ENCODE measurements around the gene SUCLG1.
A peak's percentile ranks its signal among the peaks of the same experiment; 100 is the strongest.

The SUCLG1 gene

DNA sequence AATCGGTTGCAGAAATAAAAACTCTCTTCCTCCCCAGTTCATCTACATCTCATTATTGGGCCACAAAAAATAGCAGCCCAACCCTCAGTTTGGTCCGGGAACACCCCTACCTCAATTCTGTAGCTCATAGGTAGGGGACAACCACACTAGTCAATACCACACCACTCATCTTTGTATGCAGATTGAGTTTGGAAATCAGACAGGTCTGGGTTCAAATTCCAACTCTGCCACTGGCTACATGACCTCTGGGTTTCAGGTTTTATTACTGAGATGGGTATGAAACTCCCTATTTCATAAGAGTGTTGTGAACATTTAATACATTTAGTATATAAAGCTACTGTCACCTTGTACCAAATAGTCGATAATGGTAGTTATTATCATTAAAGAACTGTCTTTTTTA, 2.2 kb upstream of the SUCLG1 start:
- no peak for DNase-seq (ENCODE audit: low spot score)

DNA sequence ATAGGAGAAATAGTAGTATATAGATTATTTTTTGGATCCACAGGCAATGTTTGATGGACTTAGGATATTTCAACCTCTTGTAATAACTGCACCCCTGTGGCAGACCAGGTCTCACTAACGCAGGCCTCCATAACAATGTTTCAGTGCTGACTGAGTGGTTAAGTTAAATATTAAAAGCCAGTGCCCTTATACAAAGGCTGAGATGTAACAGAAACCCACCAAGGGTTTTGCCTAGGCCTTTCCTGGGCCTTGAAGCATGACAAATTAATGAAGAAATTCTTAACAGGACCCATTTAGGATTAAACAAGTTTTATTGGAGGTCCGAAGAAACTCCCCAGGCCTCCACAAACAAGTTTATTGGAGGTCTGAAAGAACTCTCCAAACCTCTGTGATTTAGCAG, 1.6 kb upstream of the SUCLG1 start:
- DNase-seq (ENCODE audit: low spot score) = no peak

DNA sequence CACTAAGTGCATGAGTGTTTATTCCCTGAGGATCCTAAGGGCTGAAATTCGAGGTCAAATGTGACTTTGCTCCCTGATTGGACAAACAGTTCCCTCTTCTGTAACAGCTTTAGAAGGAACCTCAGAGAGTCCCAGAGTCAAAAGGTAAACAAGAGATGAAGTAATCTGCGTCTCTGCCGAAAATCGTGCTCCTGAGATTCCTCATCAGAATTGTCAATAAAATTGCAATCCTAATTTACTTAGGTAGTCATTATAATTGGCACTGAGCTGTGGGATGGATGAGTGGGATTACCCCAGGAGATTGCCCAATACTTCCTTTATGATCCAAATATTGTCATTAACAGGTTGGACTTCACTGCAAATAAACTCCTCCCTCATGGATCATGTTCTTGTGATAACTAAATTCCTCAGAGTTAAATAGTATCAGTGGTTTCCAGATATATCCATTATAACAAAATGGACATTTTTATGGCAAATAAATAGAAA, 907 bp upstream of the SUCLG1 start:
- DNase-seq (ENCODE audit: low spot score) = no peak

DNA sequence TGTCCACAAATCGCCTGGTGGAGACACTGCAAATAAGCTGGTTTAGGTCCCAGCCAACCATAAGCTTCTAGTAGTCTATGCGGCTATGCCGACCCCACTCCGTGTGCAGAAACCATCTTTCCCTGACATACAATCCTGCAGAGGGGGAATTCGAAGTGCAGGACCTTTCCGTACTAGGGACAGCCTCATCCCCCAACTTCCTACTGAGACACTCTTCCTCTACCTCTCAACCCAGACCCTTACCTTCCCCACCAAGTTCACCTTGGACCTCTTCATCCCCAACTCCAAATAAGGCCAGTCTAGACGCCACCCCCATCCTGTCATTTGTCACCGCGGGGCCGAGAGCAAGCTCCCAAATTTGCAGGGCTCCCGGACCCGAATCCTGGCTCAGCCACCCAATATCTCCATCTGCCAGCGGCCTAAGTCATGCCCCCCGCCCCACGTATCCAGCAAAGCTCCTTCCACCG, 496 bp downstream of the SUCLG1 start:
- DNase-seq (ENCODE audit: low spot score) = peak; percentile 3

DNA sequence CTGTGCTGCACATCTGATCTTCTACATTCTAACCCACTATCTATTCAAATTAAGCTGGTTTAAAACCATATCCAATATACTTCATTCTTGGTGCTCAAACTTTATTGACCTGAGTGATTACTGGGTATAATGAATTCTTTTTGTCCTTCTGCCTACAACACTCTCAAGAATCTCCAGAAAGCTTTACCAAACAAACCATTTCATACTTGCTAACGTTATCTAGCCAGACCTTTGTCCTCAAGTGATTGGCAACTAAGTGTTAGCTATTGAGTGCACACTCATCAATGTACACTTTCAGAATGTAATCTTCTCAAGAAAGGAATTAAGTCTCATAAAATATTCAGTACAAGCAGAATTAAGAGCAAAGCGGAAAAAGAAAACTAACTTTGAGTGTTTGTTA, 1.4 kb downstream of the SUCLG1 start:
- no peak for DNase-seq (ENCODE audit: low spot score)

DNA sequence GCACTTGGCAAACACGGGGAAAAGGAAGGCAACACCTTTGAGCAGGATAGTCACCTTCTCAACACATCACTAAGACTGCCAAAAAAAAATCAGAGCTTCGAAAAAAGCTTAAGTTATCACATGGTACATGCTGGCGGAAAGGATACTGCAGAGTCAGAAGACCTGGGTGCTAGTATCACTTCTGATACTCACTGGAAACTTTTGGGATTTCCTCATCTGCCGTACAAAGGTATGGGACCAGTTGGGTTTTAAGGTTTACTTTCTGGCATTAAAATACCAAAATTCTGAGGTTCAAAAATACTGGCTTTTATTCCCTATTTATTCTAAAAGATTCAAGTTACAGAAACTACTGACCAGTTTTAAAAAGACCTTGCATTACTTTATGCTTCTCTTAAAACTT, 2.9 kb downstream of the SUCLG1 start:
- DNase-seq (ENCODE audit: low spot score) = no peak

DNA sequence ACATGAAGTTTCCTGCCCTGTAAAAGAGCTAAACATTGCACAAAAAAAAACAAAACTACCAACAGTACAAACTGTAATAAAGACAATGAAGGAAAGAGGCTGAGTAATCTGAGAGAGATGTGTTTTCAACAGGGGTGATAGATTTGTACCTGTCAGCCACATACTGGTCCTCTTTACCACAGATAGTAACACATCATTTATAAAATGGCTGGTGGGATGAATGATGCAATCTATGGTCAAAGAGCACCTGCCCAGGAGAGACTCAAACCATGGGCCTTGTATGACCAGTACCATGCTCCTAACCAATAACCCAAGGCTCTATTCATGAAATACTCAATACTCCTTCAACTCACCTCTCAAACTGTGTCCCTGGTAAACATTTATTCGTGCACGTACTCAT, 4.5 kb downstream of the SUCLG1 start:
- no peak for DNase-seq (ENCODE audit: low spot score)

DNA sequence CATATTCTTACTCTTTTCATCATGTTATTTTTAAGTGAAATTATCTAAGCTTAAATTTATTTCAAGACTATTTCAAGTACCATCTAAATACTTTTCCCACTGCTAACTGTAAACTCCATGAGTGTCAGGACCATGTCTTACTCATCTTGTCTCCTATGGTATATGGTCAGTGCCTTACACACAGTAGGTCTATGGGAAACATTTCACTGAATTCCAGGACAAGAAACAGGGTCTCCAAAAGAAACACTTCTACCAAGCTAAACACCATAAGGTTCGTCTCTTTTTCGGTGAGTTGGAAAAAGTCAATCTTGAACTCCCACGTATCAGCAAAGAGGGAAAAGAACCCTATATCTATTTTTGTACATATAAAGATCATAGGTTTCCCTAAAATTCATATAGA, 6.5 kb downstream of the SUCLG1 start:
- no peak for DNase-seq (ENCODE audit: low spot score)

DNA sequence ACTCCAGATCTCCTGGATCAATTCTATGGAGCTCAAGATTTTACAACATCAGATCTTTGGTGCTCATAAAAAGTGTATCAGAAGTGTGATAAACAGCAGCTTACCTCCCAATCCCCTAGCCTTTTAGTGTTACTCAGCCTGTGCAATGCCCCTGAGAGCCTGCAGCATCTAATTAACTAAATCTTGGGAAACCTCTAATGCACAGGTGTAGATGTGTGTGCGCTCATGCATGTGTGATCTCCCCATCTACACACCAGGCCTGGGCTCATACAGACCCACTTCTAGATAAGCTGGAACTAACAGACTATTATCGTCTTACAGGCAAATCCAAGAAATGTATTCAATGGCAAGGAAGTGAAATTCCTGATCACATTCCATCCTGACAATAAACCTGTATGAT, 7.5 kb downstream of the SUCLG1 start:
- no peak for DNase-seq (ENCODE audit: low spot score)

DNA sequence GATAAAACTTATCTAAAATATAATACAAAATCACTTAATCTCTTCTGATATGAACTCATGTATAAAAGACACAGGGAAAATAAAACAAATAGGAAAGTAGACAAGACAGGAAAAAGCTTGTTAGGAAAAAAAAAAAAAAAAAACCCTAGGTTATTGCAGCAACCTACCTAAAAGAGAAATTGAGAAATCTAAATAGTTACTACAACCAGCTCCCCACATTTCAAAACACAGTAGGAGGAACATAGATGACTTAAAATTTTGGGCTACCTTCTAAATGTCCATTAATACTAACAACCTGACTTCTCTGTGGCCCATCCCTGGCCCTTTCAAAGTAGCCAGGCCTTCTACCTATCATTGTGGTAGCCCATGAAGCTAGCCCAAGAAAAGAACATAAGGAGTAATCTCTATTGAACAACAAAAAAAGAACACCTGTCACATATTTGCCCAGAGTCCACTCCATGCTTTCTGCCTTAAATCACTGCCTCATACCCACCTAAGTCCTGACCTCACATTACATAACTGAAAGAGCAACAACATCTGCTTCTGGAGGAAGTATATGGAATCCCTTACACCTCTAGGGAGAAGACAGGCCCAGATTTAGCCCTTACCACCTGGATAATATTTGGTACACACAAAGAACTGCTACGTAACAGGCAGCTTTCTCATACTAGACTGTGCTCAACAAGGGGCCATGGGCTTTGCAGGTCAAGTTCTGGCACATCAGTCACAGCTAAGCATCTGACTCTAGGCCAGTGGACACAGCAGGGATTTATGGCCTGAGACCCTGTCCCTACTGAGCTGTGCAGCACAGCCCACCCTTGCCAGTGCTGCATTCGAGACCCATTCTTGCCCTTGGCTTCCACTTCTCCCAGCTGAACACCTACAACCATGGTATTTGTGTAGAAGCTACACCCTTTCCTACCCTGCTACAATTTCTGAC, 8.5 kb downstream of the SUCLG1 start:
- DNase-seq (ENCODE audit: low spot score) = no peak

DNA sequence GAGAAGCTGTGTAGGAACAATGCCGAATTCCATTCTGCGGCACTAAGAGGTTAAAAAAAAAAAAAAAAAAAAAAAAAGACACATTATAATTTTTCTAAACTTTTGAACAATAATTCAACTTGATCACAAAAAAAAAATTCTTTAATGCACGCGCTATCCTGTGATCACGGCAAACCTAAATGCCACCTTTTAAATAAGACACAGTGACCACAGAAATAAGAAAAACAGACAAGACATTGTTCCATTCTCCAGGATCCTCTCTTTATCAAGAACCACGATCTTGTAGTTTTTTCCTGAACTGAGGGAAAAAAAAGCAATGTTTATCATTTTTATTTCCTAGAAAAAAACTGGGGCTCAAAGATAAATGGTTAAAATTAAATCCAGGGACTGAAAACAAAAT, 9.4 kb downstream of the SUCLG1 start:
- DNase-seq (ENCODE audit: low spot score) = no peak

DNA sequence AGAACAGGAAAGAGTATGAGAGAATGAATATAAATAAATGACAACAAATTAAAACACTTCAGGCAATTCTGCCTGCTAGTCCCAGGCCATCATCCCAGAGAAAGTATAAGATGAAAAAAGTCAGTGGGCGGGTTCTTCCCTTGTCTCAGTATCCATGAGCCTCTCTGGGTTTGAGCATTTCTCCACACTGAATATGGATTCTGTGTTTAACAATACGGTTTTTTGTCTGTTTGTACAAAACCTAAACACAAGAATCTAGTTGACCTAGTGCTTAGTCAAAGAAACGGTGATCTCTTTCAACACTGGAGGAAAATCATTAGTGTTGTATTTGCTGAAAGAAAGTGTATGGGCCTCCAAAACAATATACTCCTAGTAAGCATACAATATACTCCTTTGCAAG, 10.0 kb downstream of the SUCLG1 start:
- no peak for DNase-seq (ENCODE audit: low spot score)

DNA sequence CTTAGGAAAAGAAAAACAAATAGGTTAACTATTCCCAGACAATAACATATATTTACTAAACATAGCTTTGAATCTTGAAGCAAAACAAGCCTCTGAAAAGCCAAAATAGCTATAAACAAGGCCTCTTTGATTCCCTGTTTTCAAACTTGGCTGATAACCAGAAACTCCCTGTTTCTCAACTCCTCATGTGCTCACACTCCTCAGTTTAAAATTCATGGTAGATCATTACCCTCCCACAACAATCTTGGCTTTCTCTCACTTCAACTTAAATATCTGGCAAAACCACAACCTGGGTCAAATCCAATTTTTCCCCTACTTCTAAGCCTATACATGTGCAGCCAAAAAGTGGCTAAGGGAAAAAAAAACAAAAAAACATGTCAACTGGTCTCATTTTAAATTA, 15.6 kb downstream of the SUCLG1 start:
- no peak for DNase-seq (ENCODE audit: low spot score)

DNA sequence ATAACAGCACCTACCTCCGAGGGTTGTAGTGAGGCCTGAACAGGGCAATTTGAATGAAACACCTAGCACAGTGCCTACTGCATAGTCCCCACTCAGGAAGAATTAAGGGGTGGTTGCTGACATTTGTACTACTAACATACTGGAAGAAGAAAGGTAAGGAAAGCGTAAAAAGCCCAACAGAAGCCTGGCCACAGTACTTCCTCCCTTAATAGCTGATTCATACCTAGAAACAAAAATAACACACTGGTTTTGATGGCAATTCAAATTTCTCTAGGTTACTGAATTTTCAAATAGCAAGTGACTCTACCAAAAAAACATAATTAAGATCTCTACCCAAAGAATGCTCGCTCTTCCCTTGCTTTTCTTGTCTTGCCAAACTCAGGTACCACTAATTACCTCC, 16.2 kb downstream of the SUCLG1 start:
- no peak for DNase-seq (ENCODE audit: low spot score)

DNA sequence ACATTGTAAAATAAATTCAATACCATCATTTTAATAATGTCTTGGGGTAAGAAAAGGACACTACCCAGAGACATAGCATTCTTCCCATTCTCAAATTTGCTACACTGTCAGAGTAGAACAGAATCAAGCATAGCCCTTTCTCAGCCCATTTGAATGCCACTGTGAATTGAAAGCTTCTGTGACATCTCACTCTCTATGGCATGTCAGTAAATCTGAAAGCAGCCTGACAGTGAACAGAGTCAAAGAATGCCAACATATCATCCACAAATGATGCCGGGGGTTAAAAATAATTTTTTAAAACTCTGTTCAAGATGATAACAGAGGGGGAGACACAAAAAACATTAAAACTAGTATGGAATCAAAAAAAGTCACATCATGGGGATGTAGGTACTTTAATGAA, 17.6 kb downstream of the SUCLG1 start:
- no peak for DNase-seq (ENCODE audit: low spot score)

DNA sequence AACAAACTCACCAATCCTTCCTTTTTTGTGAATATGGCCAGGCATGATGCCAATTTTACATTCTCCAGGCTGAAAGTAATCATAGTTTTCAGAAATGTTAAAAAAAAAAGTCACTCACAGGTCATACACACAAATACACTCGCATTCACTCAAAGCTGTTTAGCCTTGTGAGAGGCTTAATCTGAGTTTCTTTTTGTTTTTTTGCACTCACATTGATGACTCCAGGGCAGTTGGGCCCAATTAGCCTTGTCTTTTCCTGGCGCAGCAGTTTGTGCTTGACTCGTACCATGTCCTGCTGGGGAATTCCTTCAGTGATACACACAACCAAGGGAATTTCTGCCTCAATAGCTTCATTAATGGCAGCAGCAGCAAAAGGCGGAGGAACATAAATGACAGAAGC, 18.0 kb downstream of the SUCLG1 start:
- no peak for DNase-seq (ENCODE audit: low spot score)

DNA sequence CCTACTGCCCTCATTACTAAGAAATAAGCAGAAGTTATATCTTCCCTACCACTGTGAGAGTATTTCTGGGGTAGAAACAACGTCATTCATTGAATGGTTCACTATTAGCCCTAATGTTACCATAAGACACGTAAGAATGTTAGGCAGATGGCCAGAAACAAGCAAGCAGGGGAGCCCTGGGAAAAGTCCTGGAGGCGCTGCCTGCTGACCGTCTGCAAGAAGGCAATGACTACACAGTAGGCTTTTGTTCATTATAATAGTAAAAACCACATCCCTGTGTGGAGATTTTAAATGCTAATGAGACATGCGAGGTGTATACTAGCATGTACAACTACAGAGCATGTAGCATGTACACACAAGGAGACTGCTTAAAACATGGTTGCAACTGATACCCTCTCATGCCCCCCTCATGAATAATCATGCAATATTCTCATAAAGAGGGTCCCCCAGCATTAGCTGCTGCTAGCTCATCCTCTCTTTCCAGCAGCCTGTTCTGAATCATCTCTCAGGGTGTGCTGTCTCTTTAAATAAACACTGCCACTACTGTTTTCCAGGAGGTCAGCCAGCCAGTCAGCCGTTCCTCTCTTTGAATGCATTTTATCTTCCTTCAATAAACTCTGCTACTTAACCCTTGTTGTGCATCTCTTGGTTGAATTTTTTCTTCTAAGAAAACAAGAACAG, 23.6 kb downstream of the SUCLG1 start:
- DNase-seq (ENCODE audit: low spot score) = no peak

DNA sequence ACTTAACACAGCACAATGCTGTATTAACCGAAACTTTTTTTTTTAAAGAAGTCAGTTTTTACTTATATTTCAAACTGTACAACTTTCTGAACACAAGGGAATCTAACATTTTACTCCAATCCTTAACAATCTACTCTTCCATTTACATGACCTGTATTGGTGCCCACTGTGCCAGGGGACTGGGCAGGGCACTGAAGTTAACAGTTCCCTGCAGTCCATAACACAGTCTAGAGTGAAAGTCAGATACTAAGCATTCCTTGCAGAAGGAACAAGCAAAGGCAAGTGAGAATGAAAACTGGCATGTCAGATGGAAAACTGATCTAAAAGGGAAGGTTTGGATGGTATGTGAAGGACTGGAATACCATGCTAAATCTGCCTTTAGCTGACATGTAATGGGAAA, 29.8 kb downstream of the SUCLG1 start:
- no peak for DNase-seq (ENCODE audit: low spot score)

DNA sequence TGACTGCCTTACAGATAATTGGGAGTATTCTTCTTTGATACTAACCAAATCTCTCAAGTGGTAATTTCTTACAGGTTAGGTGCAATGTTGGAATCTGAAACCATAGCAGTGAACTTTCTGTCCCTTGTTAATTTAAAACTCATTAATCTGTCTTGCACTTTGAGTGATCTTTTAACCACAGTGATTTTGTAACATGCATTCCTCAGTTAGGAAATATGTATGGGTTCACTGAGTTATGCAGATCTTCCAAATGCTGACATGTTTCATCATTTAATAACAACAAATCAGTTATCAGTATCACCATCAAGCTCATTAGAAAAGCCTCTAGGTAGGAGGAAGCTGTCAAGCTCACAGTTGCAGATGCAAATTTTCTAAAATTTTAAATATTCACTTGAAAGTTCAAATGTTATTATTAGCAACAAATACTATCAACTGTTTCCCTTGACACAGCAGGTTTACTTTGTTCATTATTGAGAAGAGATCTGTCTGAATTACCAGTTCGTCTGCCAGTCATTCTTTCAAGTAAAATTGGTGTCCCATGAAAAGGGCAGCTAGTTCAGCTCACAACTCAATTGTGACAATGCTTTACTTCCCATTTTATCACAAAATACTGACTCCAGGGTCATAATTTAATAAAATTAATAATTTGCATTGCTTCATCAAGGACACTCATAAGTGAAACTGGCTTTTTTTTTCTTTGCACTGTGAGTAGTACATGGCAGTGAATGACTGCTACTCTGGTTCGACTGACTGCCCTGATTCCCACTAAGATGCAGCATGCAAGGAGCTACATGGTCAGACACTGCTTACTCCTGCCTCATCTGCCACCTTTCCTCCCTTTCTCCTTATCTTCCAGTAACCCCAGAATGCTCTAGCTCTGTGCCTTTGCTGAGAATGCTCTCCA, 31.6 kb downstream of the SUCLG1 start:
- DNase-seq (ENCODE audit: low spot score) = no peak

DNA sequence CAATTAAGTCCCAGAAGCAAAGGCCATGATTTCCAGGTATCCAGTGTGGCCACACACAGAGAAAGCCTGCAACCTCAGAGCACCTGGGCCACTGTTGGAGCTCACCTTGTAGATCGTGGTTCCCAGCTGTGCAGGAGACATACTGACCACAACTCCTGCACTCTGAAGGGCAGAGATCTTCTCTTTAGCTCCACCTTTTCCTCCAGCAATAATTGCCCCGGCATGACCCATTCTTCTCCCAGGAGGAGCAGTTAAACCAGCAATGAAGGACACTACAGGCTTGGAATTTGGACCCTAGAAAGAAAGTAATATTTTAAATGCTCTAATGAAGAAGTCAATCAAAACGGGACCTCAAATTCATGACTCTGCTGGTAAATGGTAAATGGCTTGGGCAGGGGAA, 33.8 kb downstream of the SUCLG1 start:
- no peak for DNase-seq (ENCODE audit: low spot score)

DNA sequence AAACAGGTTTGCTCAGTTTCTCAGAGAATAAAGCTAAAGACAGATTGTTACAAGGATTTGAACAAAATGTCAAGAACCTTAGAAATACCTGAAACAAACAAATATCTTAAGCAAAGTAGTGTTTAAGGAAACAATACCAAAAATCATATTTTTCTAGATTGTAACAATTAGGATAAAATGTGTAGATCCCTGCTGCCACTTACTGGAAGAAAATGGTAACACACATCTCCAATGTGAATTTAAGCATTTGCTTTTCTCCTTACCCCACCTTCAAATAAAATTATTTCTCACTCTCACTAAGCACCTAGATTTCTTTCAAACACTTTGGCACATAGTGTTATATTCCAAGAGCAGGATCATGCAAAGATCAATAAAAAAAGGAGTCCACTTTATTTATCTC, 34.9 kb downstream of the SUCLG1 start:
- no peak for DNase-seq (ENCODE audit: low spot score)

DNA sequence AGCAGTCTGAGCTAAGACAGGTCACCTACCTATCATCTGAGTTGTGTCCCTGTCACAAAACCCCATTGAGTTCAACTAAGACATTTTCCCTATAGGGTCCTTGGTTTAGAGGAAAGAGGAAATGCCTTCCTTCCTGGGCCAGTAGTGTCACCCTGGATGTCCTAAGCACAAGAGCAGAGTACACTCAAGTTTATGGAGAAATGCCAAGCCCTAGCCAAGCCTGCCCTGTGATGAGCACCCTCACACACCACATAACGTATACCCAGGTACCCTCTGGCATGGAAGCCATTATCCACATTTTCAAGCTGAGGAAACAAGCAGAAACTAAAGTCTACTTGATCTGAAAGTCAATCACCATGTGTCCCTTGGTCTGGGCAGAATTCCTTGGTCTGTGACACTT, 37.3 kb downstream of the SUCLG1 start:
- DNase-seq (ENCODE audit: low spot score) = no peak
